HCT116 (cell line): ENCODE results near the gene RSAD1.

Experiments
- CTCF ChIP-seq, 3 experiments: fragments of 200-600 bp in 1 of 3; sonication (generic) in 1 of 3; IDR thresholded peaks in 2 of 3; conservative IDR thresholded peaks in 1 of 3; 2 replicates each; pipeline ENCODE4 v1.5.1; 2012 to 2017; ENCODE audit warnings: low read depth in 2 of 3, low read length in 2 of 3, antibody characterized with exemption in 1 of 3, borderline replicate concordance in 1 of 3, control low read depth in 1 of 3, mild to moderate bottlenecking in 1 of 3, mixed read lengths in 1 of 3, mixed run types in 1 of 3, moderate library complexity in 1 of 3; ENCODE audit not compliant: insufficient read depth in 1 of 3
- ELF1 ChIP-seq: IDR thresholded peaks from 2 replicates; pipeline ENCODE4 v1.6.1; 2012; ENCODE audit warnings: low read depth, borderline replicate concordance
- EZH2 ChIP-seq: fragments of 200-600 bp; sonication (generic); IDR thresholded peaks from 2 replicates; pipeline ENCODE4 v1.6.1; 2017; ENCODE audit warnings: antibody characterized with exemption, mixed run types
- JUND ChIP-seq: IDR thresholded peaks from 2 replicates; pipeline ENCODE4 v1.6.1; 2012
- POLR2A ChIP-seq: IDR thresholded peaks from 2 replicates; pipeline ENCODE4 v1.7.0; 2011; ENCODE audit warnings: borderline replicate concordance; ENCODE audit not compliant: insufficient read depth, insufficient read length; ENCODE audit errors: extremely low read depth
- POLR2AphosphoS5 ChIP-seq: IDR thresholded peaks from 2 replicates; pipeline ENCODE4 v1.6.1; 2011; ENCODE audit warnings: mild to moderate bottlenecking, low read depth, low read length, moderate library complexity
- RAD21 ChIP-seq: IDR thresholded peaks from 2 replicates; pipeline ENCODE4 v1.6.1; 2012; ENCODE audit warnings: low read depth, mild to moderate bottlenecking
- REST ChIP-seq: IDR thresholded peaks from 2 replicates; pipeline ENCODE4 v1.6.1; 2012; ENCODE audit warnings: low read depth
- SIN3A ChIP-seq: IDR thresholded peaks from 2 replicates; pipeline ENCODE4 v1.6.1; 2012; ENCODE audit warnings: low read depth
- SP1 ChIP-seq: IDR thresholded peaks from 2 replicates; pipeline ENCODE4 v1.6.1; 2012; ENCODE audit warnings: low read depth
- SRF ChIP-seq: IDR thresholded peaks from 2 replicates; pipeline ENCODE4 v1.6.1; 2012; ENCODE audit warnings: low read depth

- TF ChIP-seq SIN3A (no peak), POLR2A (no peak), JUND (no peak), CTCF (IDR thresholded peaks at IDR 0.05 in 2 of 3, conservative IDR thresholded peaks at IDR 0.05 in 1 of 3; ENCODE audit: borderline replicate concordance in 1 of 3, insufficient read depth in 1 of 3, low read depth in 2 of 3, low read length in 2 of 3) (no peak), EZH2 (no peak), SP1 (no peak), SRF (no peak), REST (no peak), RAD21 (no peak), POLR2AphosphoS5 (no peak), ELF1 (no peak)
Observed at GRCh38 chr17:50465171-50465570, 13.5 kb upstream of the RSAD1 start.
